WTC11 (cell line): ENCODE results near the gene TST. TPM values are rescaled to one million over a fixed set of nuclear protein-coding genes. Genes with fewer than 3 reads are reported as not detected.

Experiments used
- ATAC-seq: fragments of 200-7000 bp; cut with Tn5 transposase; 2 replicates; pipeline ENCODE4 v1.10.0; 2021; ENCODE audit warnings: mild to moderate bottlenecking, moderate library complexity
- CTCF ChIA-PET: fragments of 300-600 bp; sonication (Branson Sonifier 250); formaldehyde crosslinking; loops from one replicate; lab custom pipeline; 2021; ENCODE audit warnings: antibody characterized with exemption; lab: Charles Lee
- POLR2A ChIA-PET: fragments of 350-600 bp; sonication (Branson Sonifier 250); formaldehyde crosslinking; loops from one replicate; lab custom pipeline; 2021; ENCODE audit warnings: antibody characterized with exemption; lab: Charles Lee
- DNase-seq: peaks from one replicate; pipeline ENCODE4 v3.0.0; 2021; ENCODE audit warnings: low spot score
- H3K27ac Mint-ChIP-seq: 2 replicates; pipeline ENCODE4 v1.8.0; 2021; ENCODE audit warnings: mixed read lengths
- H3K27me3 Mint-ChIP-seq: 2 replicates; pipeline ENCODE4 v1.8.0; 2021; ENCODE audit warnings: low read depth, mild to moderate bottlenecking, moderate library complexity, mixed read lengths
- H3K36me3 Mint-ChIP-seq: 2 replicates; pipeline ENCODE4 v1.8.0; 2021; ENCODE audit warnings: mixed read lengths
- H3K4me1 Mint-ChIP-seq: 2 replicates; pipeline ENCODE4 v1.8.0; 2022; ENCODE audit warnings: mixed read lengths
- H3K4me3 Mint-ChIP-seq: 2 replicates; pipeline ENCODE4 v1.8.0; 2021; ENCODE audit warnings: mild to moderate bottlenecking, moderate library complexity, mixed read lengths
- H3K9me3 Mint-ChIP-seq: 2 replicates; pipeline ENCODE4 v1.8.0; 2021; ENCODE audit warnings: mixed read lengths
- ATF1 ChIP-seq: sonication (generic); formaldehyde crosslinking; IDR thresholded peaks from 2 replicates; pipeline ENCODE4 v1.8.1; 2023; ENCODE audit warnings: mild to moderate bottlenecking, moderate library complexity, missing genetic modification reagents
- GRHL2 ChIP-seq: fragments of 250-450 bp; sonication (Bioruptor Pico); IDR thresholded peaks from 2 replicates; pipeline ENCODE4 v1.8.0; 2022; ENCODE audit warnings: mild to moderate bottlenecking, moderate library complexity; ENCODE audit not compliant: insufficient replicate concordance, severe bottlenecking
- NFYB ChIP-seq: sonication (generic); formaldehyde crosslinking; conservative IDR thresholded peaks from 2 replicates; pipeline ENCODE4 v1.8.0; 2022; ENCODE audit warnings: low read depth, missing genetic modification reagents
- NR1H2 ChIP-seq: sonication (generic); formaldehyde crosslinking; IDR thresholded peaks from 2 replicates; pipeline ENCODE4 v1.9.0; 2021; ENCODE audit warnings: mild to moderate bottlenecking, moderate library complexity, missing genetic modification reagents
- SP1 ChIP-seq: sonication (generic); formaldehyde crosslinking; conservative IDR thresholded peaks from 2 replicates; pipeline ENCODE4 v1.8.1; 2022; ENCODE audit warnings: missing genetic modification reagents
- TCF7 ChIP-seq: sonication (generic); formaldehyde crosslinking; IDR thresholded peaks from 2 replicates; pipeline ENCODE4 v1.8.0; 2022; ENCODE audit warnings: mild to moderate bottlenecking, low read depth, missing genetic modification reagents, moderate library complexity
- total RNA-seq: library from RNA; stranded (reverse); gene quantifications from 3 replicates; pipeline ENCODE4 v1.2.3, GENCODE V29; 2021
- TF ChIP-seq, protein P1 (sequence below): fragments of 250-450 bp; sonication (Bioruptor Pico); conservative IDR thresholded peaks from 2 replicates; pipeline ENCODE4 v1.9.0; 2021; ENCODE audit warnings: mild to moderate bottlenecking
- TF ChIP-seq, protein P2 (sequence below): sonication (generic); formaldehyde crosslinking; IDR thresholded peaks from 2 replicates; pipeline ENCODE4 v1.8.1; 2023; ENCODE audit warnings: mild to moderate bottlenecking, missing genetic modification reagents
- TF ChIP-seq, protein P3 (sequence below): sonication (generic); formaldehyde crosslinking; IDR thresholded peaks from 2 replicates; pipeline ENCODE4 v1.8.1; 2023; ENCODE audit warnings: mild to moderate bottlenecking, moderate library complexity, missing genetic modification reagents
- TF ChIP-seq, protein P4 (sequence below): fragments of 200-600 bp; IDR thresholded peaks from 2 replicates; pipeline ENCODE4 v1.8.0; 2022; ENCODE audit warnings: antibody characterized with exemption

Gene TST
- total RNA-seq, 1 experiment from 2014 or later, result 24.4 TPM

DNA sequence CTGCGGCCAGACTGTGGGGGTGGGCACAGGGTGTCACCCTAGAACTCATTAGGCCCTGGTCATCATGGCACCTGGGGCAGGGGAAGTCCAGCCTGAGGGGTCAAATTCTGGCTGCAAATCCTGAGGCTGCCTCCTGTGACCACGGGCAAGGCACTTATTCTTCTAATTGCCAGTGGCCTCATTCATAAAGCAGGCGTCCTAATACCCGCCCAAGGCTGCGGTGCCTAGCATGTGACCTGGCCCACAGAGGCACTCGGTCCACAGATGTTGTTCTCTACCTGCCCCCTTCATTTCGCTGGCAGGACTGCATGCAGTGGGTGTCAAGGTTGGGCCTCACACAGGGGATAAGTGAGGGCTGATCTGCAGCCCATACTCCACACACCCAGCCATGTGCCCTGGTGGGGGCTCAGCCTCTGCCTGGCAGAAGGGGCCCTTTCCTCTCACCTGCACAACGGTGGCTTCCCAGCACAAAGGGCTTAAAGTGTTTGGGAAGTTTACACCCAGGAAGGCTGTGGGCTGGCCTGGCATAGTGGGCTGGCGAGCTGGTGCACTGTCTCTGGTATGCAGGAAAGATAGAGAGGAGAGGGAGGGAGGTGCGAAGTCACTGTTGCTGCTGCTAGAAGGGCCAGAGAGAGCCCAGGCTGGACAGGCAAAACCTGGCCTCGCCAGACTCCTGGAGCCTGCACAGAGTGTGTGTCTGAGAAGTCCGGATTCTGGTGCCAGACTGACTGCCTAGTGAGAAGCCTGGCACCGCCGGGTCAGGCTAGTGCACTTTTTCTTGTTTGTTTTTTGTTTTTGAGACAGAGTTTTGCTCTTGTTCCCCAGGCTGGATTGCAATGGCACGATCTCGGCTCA is 3.5 kb upstream of the TST start:
- TF ChIP-seq GRHL2 (CRISPR knock-in tag), result no peak
- TF ChIP-seq, protein P1, sequence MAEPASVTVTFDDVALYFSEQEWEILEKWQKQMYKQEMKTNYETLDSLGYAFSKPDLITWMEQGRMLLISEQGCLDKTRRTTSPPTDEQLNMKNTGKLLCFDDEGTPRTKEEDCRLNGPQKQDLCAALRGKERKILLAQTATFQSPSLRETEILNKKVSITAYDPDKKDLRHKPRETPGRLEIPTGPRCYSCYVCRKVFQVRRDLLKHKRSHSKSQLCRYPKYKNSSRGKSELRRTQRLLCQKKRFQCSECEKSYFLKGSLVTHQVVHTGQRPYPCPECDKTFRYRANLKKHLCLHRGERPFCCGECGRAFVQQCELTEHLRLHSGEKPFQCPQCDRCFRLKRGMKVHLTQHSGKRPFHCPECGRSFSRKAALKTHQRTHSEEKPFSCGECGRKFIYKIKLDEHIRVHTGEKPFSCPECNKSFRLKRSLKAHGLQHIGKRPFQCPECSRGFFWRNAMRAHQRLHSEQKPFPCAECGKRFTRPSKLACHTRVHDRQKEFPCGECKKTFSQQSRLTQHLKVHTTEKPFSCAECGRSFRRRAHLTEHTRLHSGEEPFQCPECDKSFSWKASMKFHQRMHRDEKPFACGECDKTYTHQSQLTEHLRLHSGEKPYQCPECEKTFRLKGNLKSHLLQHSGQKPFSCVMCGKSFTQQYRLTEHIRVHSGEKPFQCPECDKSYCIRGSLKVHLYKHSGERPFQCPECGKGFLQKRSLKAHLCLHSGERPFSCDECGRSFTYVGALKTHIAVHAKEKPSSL, result no peak
- TF ChIP-seq SP1 (CRISPR knock-in tag), result no peak
- TF ChIP-seq NFYB (CRISPR knock-in tag), result no peak
- no peak for TF ChIP-seq NR1H2 (CRISPR knock-in tag)
- TF ChIP-seq ATF1 (CRISPR knock-in tag), result no peak
- TF ChIP-seq, protein P2, sequence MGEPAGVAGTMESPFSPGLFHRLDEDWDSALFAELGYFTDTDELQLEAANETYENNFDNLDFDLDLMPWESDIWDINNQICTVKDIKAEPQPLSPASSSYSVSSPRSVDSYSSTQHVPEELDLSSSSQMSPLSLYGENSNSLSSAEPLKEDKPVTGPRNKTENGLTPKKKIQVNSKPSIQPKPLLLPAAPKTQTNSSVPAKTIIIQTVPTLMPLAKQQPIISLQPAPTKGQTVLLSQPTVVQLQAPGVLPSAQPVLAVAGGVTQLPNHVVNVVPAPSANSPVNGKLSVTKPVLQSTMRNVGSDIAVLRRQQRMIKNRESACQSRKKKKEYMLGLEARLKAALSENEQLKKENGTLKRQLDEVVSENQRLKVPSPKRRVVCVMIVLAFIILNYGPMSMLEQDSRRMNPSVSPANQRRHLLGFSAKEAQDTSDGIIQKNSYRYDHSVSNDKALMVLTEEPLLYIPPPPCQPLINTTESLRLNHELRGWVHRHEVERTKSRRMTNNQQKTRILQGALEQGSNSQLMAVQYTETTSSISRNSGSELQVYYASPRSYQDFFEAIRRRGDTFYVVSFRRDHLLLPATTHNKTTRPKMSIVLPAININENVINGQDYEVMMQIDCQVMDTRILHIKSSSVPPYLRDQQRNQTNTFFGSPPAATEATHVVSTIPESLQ (CRISPR knock-in tag), result no peak
- TF ChIP-seq, all 79 proteins: peak for 0
- Mint-ChIP-seq H3K36me3 (peaks cover 23% of the 10 kb centered on the region), H3K27ac (no peak overlapping the region), H3K27me3 (no peaks in the 10 kb centered on the region), H3K4me3 (no peak overlapping the region), H3K9me3 (no peaks in the 10 kb centered on the region), H3K4me1 (peaks cover 26% of the 10 kb centered on the region)
- DNase-seq, result no peak
- CTCF ChIA-PET, result interaction anchor here (0.8 to 5.1 kb wide), 21 partner anchors 8 to 265 kb away, joined by 3 to 38 read pairs (median 4); partner anchors contain the start of genes IFT27 and KCTD17
- POLR2A ChIA-PET, result no interaction called here
- no peak for ATAC-seq

DNA sequence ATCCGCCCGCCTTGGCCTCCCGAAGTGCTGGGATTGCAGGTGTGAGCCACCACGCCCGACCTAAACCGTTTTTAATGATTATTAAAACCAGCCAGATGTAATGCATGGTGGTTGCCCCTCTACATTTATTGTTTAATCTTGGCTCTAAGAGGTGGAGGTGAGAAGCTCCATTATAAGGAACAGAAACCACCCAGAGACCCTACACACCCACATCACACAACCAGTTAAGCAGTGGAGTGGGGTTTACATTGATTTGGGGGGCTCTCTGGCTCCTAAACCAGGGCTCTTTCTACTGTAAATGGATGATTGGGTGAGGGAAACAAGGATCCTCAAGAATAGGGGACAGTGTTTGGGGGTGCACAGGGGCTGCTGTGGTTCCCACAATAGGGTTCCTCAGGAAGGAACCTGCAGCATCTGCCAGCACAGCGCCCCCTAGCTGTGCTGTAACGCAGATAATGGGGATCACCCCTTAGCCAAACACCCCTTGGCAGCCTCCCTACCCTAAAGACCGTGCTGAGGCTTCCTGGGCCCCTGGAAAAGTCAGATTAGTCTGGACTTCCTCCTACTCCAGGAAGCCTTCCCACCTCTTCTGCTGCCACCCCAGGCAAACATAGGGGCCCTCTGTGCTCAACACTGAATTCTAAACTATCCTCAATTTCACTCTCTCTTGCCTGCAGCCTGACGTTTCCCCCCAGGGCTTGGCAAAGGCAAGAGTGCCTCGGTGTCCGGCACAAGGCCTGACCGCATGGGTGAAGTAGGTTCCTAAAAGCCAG is 2.6 kb upstream of the TST start:
- ATAC-seq, result peak; percentile 16; the same call in 1 of the 2 replicates
- ChIA-PET POLR2A (interaction anchor here (1.5 kb wide), 1 partner anchor 10 kb away, joined by 3 read pairs; no protein-coding TSS in a partner anchor), CTCF (interaction anchor here (0.5 to 5.1 kb wide), 27 partner anchors 9 to 264 kb away, joined by 3 to 38 read pairs (median 4); partner anchors contain the start of genes IFT27 and KCTD17)
- peaks cover 30% of the 10 kb centered on the region for H3K4me1 Mint-ChIP-seq
- H3K4me3 Mint-ChIP-seq, result peak overlapping the region; percentile 42
- DNase-seq, result peak; percentile 69
- peaks cover 21% of the 10 kb centered on the region for H3K36me3 Mint-ChIP-seq
- no peaks in the 10 kb centered on the region for H3K9me3 Mint-ChIP-seq
- no peaks in the 10 kb centered on the region for H3K27me3 Mint-ChIP-seq
- H3K27ac Mint-ChIP-seq, result peak overlapping the region; percentile 16; the same call in 1 of the 2 replicates
- TF ChIP-seq TCF7, result no peak
- TF ChIP-seq, protein P3, sequence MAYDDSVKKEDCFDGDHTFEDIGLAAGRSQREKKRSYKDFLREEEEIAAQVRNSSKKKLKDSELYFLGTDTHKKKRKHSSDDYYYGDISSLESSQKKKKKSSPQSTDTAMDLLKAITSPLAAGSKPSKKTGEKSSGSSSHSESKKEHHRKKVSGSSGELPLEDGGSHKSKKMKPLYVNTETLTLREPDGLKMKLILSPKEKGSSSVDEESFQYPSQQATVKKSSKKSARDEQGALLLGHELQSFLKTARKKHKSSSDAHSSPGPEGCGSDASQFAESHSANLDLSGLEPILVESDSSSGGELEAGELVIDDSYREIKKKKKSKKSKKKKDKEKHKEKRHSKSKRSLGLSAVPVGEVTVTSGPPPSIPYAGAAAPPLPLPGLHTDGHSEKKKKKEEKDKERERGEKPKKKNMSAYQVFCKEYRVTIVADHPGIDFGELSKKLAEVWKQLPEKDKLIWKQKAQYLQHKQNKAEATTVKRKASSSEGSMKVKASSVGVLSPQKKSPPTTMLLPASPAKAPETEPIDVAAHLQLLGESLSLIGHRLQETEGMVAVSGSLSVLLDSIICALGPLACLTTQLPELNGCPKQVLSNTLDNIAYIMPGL, result 0 out of 2 replicates have a peak, but pooled peaks have one; percentile 44
- TF ChIP-seq, protein P4, sequence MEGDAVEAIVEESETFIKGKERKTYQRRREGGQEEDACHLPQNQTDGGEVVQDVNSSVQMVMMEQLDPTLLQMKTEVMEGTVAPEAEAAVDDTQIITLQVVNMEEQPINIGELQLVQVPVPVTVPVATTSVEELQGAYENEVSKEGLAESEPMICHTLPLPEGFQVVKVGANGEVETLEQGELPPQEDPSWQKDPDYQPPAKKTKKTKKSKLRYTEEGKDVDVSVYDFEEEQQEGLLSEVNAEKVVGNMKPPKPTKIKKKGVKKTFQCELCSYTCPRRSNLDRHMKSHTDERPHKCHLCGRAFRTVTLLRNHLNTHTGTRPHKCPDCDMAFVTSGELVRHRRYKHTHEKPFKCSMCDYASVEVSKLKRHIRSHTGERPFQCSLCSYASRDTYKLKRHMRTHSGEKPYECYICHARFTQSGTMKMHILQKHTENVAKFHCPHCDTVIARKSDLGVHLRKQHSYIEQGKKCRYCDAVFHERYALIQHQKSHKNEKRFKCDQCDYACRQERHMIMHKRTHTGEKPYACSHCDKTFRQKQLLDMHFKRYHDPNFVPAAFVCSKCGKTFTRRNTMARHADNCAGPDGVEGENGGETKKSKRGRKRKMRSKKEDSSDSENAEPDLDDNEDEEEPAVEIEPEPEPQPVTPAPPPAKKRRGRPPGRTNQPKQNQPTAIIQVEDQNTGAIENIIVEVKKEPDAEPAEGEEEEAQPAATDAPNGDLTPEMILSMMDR, result peak; percentile 91
